SK-N-SH (cell line): Measurements from ENCODE around the gene DLEC1.

ENCODE experiments used
- CTCF ChIP-seq: fragments of 200-600 bp; sonication (generic); IDR thresholded peaks from 2 replicates; pipeline ENCODE4 v1.6.1; 2017; ENCODE audit warnings: antibody characterized with exemption, mild to moderate bottlenecking, moderate library complexity
- GABPA ChIP-seq: IDR thresholded peaks from 2 replicates; pipeline ENCODE4 v1.4.0; 2012; ENCODE audit warnings: low read depth, mild to moderate bottlenecking
- GATA2 ChIP-seq: sonication (generic); formaldehyde crosslinking; IDR thresholded peaks from 2 replicates; pipeline ENCODE4 v1.5.0; 2020; ENCODE audit warnings: mild to moderate bottlenecking, missing genetic modification reagents
- NRF1 ChIP-seq: IDR thresholded peaks from 2 replicates; pipeline ENCODE4 v1.6.1; 2012; ENCODE audit warnings: low read depth, mild to moderate bottlenecking, low read length
- POLR2AphosphoS5 ChIP-seq: IDR thresholded peaks from 2 replicates; pipeline ENCODE4 v1.6.1; 2012; ENCODE audit warnings: low read depth, low read length
- RFX5 ChIP-seq: IDR thresholded peaks from 2 replicates; pipeline ENCODE4 v1.6.1; 2012; ENCODE audit warnings: mild to moderate bottlenecking, improper control_type of control experiment, low read length
- SMC3 ChIP-seq: IDR thresholded peaks from 2 replicates; pipeline ENCODE4 v1.6.1; 2012; ENCODE audit warnings: low read depth, low read length, improper control_type of control experiment
- TAF1 ChIP-seq: IDR thresholded peaks from 2 replicates; pipeline ENCODE4 v1.6.1; 2012; ENCODE audit warnings: low read depth, mild to moderate bottlenecking, low read length, moderate library complexity, borderline replicate concordance
- USF2 ChIP-seq: fragments of 150-350 bp; IDR thresholded peaks from 2 replicates; pipeline ENCODE4 v1.6.1; 2017; ENCODE audit warnings: antibody characterized with exemption, low read length, low read depth, borderline replicate concordance

- TF ChIP-seq CTCF (no peak), NRF1 (no peak), GATA2 (no peak), POLR2AphosphoS5 (no peak), RFX5 (no peak), SMC3 (no peak), USF2 (no peak), GABPA (no peak), TAF1 (no peak)
Observed at GRCh38 chr3:38097446-38098375, 58.7 kb downstream of the DLEC1 start.
